ENCODE results near the gene ADGRL2.

DNA sequence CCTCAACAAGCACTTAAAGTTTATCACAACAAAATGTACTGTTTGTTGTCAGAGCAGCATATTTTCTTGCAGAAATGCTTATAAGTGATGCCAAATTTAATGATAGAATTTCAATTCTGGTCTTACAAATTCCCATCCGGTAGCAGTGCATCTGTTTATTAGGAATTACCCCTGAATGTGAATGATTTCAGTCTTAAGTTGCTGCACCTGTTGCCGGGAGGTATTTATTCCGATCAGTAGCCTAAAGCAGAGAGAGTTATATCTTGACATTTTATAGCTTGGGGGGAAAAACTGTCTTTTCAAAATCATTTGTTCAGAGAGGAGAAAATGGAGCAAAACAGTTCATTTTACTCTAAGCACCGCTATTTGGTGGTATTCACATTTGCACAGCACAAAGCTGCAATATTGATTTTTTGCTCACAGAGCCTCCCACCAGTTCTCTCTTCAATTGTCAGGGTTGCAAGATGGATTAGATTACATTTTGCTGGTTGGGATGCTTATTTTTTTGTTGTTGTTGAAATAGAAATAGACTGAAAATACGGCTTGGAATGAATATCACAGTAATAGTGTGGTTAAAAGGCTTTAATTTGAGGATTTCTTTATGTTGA lies 98.6 kb downstream of the ADGRL2 start:
- TF ChIP-seq, protein P1, sequence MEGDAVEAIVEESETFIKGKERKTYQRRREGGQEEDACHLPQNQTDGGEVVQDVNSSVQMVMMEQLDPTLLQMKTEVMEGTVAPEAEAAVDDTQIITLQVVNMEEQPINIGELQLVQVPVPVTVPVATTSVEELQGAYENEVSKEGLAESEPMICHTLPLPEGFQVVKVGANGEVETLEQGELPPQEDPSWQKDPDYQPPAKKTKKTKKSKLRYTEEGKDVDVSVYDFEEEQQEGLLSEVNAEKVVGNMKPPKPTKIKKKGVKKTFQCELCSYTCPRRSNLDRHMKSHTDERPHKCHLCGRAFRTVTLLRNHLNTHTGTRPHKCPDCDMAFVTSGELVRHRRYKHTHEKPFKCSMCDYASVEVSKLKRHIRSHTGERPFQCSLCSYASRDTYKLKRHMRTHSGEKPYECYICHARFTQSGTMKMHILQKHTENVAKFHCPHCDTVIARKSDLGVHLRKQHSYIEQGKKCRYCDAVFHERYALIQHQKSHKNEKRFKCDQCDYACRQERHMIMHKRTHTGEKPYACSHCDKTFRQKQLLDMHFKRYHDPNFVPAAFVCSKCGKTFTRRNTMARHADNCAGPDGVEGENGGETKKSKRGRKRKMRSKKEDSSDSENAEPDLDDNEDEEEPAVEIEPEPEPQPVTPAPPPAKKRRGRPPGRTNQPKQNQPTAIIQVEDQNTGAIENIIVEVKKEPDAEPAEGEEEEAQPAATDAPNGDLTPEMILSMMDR (IDR thresholded peaks at IDR 0.05; ENCODE audit: borderline replicate concordance, extremely low read depth, low read length, poor library complexity, severe bottlenecking): no peak
- TF ChIP-seq EZH2 (IDR thresholded peaks at IDR 0.05; ENCODE audit: borderline replicate concordance, low read depth, low read length, severe bottlenecking): no peak

Data from DND-41 (cell line).